SK-N-SH (cell line): ENCODE measurements around the gene NRN1L. TPM values are rescaled to one million over a fixed set of nuclear protein-coding genes. Genes with fewer than 3 reads are reported as not detected.

Source experiments
- CTCF ChIA-PET: fragments of 300-600, 350-600 bp; formaldehyde crosslinking; extraction: SDS; loops from one replicate; lab custom pipeline; 2021; lab: Yijun Ruan, JAX
- POLR2A ChIA-PET: fragments of 350-600 bp; sonication (Branson Sonifier 250); formaldehyde crosslinking; extraction: SDS; loops from one replicate; lab custom pipeline; 2020; ENCODE audit warnings: antibody characterized with exemption, inconsistent platforms; lab: Yijun Ruan, JAX
- DNase-seq: peaks from one replicate; pipeline ENCODE4 v3.0.0; 2012
- H2AFZ ChIP-seq: fragments of 200-600 bp; sonication (generic); 2 replicates; pipeline ENCODE4 v1.8.1; 2016; ENCODE audit warnings: antibody characterized with exemption, mild to moderate bottlenecking, low read depth
- H3F3A ChIP-seq: fragments of 200-600 bp; sonication (generic); replicated peaks from 2 replicates; pipeline ENCODE3; 2016; ENCODE audit warnings: antibody characterized with exemption, mild to moderate bottlenecking; ENCODE audit not compliant: insufficient read depth
- H3K27ac ChIP-seq, 2 experiments: fragments of 200-500 bp in 1 of 2; fragments of 200-600 bp in 1 of 2; sonication (Bioruptor generic) in 1 of 2; sonication (generic), shearing (Covaris generic) in 1 of 2; 2 replicates each; pipeline versions ENCODE4 v1.5.1 to v1.6.1; 2014 to 2016; ENCODE audit warnings: low read depth in 2 of 2, inconsistent platforms in 1 of 2, low read length in 1 of 2, mild to moderate bottlenecking in 1 of 2, mixed read lengths in 1 of 2
- H3K27me3 ChIP-seq: fragments of 200-600 bp; sonication (generic), shearing (Covaris generic); 2 replicates; pipeline ENCODE4 v1.6.1; 2016; ENCODE audit warnings: mixed run types; ENCODE audit not compliant: insufficient read depth
- H3K36me3 ChIP-seq, 2 experiments: fragments of 200-500 bp in 1 of 2; fragments of 200-600 bp in 1 of 2; sonication (Bioruptor generic) in 1 of 2; sonication (generic) in 1 of 2; replicated peaks in 1 of 2; 2 replicates each; pipeline versions ENCODE3 to v1.5.1; 2014 to 2016; ENCODE audit warnings: low read length in 1 of 2, mild to moderate bottlenecking in 1 of 2; ENCODE audit not compliant: insufficient read depth in 2 of 2, control insufficient read depth in 1 of 2
- H3K4me1 ChIP-seq, 2 experiments: fragments of 200-500 bp in 1 of 2; fragments of 200-600 bp in 1 of 2; sonication (Bioruptor generic) in 1 of 2; sonication (generic), shearing (Covaris generic) in 1 of 2; 2 replicates each; pipeline versions ENCODE4 v1.5.1 to v1.6.1; 2014 to 2016; ENCODE audit warnings: low read depth in 1 of 2, low read length in 1 of 2, mixed run types in 1 of 2; ENCODE audit not compliant: insufficient read depth in 2 of 2, control insufficient read depth in 1 of 2
- H3K4me2 ChIP-seq: fragments of 200-600 bp; sonication (generic), shearing (Covaris generic); 2 replicates; pipeline ENCODE4 v1.6.1; 2017; ENCODE audit warnings: mixed run types
- H3K4me3 ChIP-seq, 2 experiments: fragments of 200-500 bp in 1 of 2; fragments of 200-600 bp in 1 of 2; sonication (Bioruptor generic) in 1 of 2; sonication (generic), shearing (Covaris generic) in 1 of 2; 2 replicates each; pipeline versions ENCODE4 v1.5.1 to v1.8.1; 2014 to 2016; ENCODE audit warnings: low read depth in 2 of 2, inconsistent platforms in 1 of 2, low read length in 1 of 2, mild to moderate bottlenecking in 1 of 2, mixed read lengths in 1 of 2, moderate library complexity in 1 of 2
- H3K79me2 ChIP-seq: fragments of 200-600 bp; sonication (generic); 2 replicates; pipeline ENCODE4 v1.8.1; 2017; ENCODE audit warnings: mild to moderate bottlenecking; ENCODE audit not compliant: insufficient read depth
- H3K9ac ChIP-seq: fragments of 200-600 bp; sonication (generic); 2 replicates; pipeline ENCODE4 v1.6.1; 2017; ENCODE audit warnings: mixed run types
- H3K9me2 ChIP-seq: fragments of 200-600 bp; sonication (generic); 2 replicates; pipeline ENCODE4 v1.6.1; 2017; ENCODE audit warnings: mixed run types
- H3K9me3 ChIP-seq: fragments of 200-600 bp; sonication (generic); 2 replicates; pipeline ENCODE4 v1.6.1; 2017; ENCODE audit warnings: mixed run types, mild to moderate bottlenecking, moderate library complexity
- H4K20me1 ChIP-seq: fragments of 200-600 bp; sonication (generic); 2 replicates; pipeline ENCODE4 v1.6.1; 2017; ENCODE audit warnings: mild to moderate bottlenecking, mixed run types; ENCODE audit not compliant: insufficient read depth
- CHD2 ChIP-seq: fragments of 150-350 bp; IDR thresholded peaks from 2 replicates; pipeline ENCODE4 v1.6.1; 2018; ENCODE audit warnings: low read length; ENCODE audit not compliant: partially characterized antibody
- ELF1 ChIP-seq: IDR thresholded peaks from 2 replicates; pipeline ENCODE4 v1.4.0; 2012
- EZH2phosphoT487 ChIP-seq: fragments of 200-600 bp; sonication (generic); IDR thresholded peaks from 2 replicates; pipeline ENCODE4 v1.6.1; 2017; ENCODE audit warnings: low read depth, mixed run types, mild to moderate bottlenecking, antibody characterized with exemption, moderate library complexity, borderline replicate concordance
- FOXJ3 ChIP-seq: sonication (generic); formaldehyde crosslinking; IDR thresholded peaks from 2 replicates; pipeline ENCODE4 v1.5.1; 2020; ENCODE audit warnings: mild to moderate bottlenecking, missing genetic modification reagents
- FOXM1 ChIP-seq: IDR thresholded peaks from 2 replicates; pipeline ENCODE4 v1.4.0; 2012; ENCODE audit warnings: low read depth, mild to moderate bottlenecking
- GABPA ChIP-seq: IDR thresholded peaks from 2 replicates; pipeline ENCODE4 v1.4.0; 2012; ENCODE audit warnings: low read depth, mild to moderate bottlenecking
- GATA2 ChIP-seq: sonication (generic); formaldehyde crosslinking; IDR thresholded peaks from 2 replicates; pipeline ENCODE4 v1.5.0; 2020; ENCODE audit warnings: mild to moderate bottlenecking, missing genetic modification reagents
- MEF2A ChIP-seq: IDR thresholded peaks from 2 replicates; pipeline ENCODE4 v1.4.0; 2012; ENCODE audit warnings: low read depth, borderline replicate concordance
- NFIC ChIP-seq: IDR thresholded peaks from 2 replicates; pipeline ENCODE4 v1.4.0; 2012; ENCODE audit warnings: borderline replicate concordance
- NRF1 ChIP-seq: IDR thresholded peaks from 2 replicates; pipeline ENCODE4 v1.6.1; 2012; ENCODE audit warnings: low read depth, mild to moderate bottlenecking, low read length
- RAD21 ChIP-seq: IDR thresholded peaks from 2 replicates; pipeline ENCODE4 v1.6.1; 2012; ENCODE audit warnings: mild to moderate bottlenecking, low read length
- REST ChIP-seq: IDR thresholded peaks from 2 replicates; pipeline ENCODE4 v1.6.1; 2012; ENCODE audit warnings: mild to moderate bottlenecking, low read depth, low read length, moderate library complexity
- RFX5 ChIP-seq: IDR thresholded peaks from 2 replicates; pipeline ENCODE4 v1.6.1; 2012; ENCODE audit warnings: mild to moderate bottlenecking, improper control_type of control experiment, low read length
- TAF1 ChIP-seq: IDR thresholded peaks from 2 replicates; pipeline ENCODE4 v1.6.1; 2012; ENCODE audit warnings: low read depth, mild to moderate bottlenecking, low read length, moderate library complexity, borderline replicate concordance
- TCF12 ChIP-seq: IDR thresholded peaks from 2 replicates; pipeline ENCODE4 v1.4.0; 2012
- TEAD4 ChIP-seq: IDR thresholded peaks from 2 replicates; pipeline ENCODE4 v1.4.0; 2012; ENCODE audit warnings: mild to moderate bottlenecking, borderline replicate concordance; ENCODE audit not compliant: insufficient read depth
- USF1 ChIP-seq: IDR thresholded peaks from 2 replicates; pipeline ENCODE4 v1.4.0; 2012; ENCODE audit warnings: low read depth, borderline replicate concordance
- YY1 ChIP-seq: IDR thresholded peaks from 2 replicates; pipeline ENCODE4 v1.4.0; 2012; ENCODE audit warnings: low read depth, mild to moderate bottlenecking
- WGBS: methylation state at CpG from one replicate; pipeline ENCODE4 v1.1.6; 2017; ENCODE audit warnings: low lambda C conversion rate; 5-methylcytosine and 5-hydroxymethylcytosine counted together
- polyA plus RNA-seq, 3 experiments: library from polyadenylated mRNA; depleted of rRNA; stranded (reverse); fragments of >200 nt; gene quantifications; 2 replicates each; pipeline ENCODE4 v1.2.3, GENCODE V29; 2012
- TF ChIP-seq, protein P1 (sequence below): fragments of 200-600 bp; sonication (generic); IDR thresholded peaks from 2 replicates; pipeline ENCODE4 v1.6.1; 2017; ENCODE audit warnings: antibody characterized with exemption, mild to moderate bottlenecking, moderate library complexity

The NRN1L gene
- polyA plus RNA-seq, 1 of the 3 experiments (the other 2 are of a cell fraction), result 0.41 TPM

DNA sequence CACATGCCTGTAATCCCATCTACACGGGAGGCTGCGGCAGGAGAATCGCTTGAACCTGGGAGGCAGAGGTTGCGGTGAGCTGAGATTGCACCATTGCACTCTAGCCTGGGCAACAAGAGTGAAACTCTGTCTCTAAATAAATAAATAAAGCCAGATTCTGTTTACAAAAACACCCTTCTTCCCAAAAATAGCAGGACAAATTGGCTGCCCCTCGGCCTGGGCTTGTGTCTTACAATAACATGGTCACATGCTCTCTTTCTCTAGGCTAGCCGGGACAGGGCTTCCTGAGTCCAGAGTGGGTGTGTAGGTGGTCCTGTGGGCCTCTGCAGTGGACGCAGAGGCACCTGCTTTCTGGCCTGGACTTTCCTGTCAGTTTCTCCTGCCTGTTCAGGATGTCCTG lies 15.0 kb upstream of the NRN1L start:
- Histone ChIP-seq H3K36me3 (peaks cover 43 to 54% of the 10 kb centered on the region in 2 experiments), H3K4me1 (peaks cover 8 to 13% of the 10 kb centered on the region in 2 experiments; a peak in 1 of 4 replicates), H3K9ac (no peak overlapping the region), H2AFZ (no peak overlapping the region), H3K4me2 (no peak overlapping the region), H3K27me3 (no peaks in the 10 kb centered on the region)
- WGBS, result 90% methylated on average over 1 of the region's 7 CpGs
- no peak for DNase-seq
- CTCF ChIA-PET, result interaction anchor here (1.0 to 2.9 kb wide), 3 partner anchors 13 to 72 kb away, joined by 3 to 14 read pairs (median 5); no protein-coding TSS in a partner anchor
- TF ChIP-seq TCF12, result no peak
- no peak for TF ChIP-seq NRF1
- no peak for TF ChIP-seq FOXM1
- TF ChIP-seq NFIC, result no peak
- no peak for TF ChIP-seq REST
- no peak for TF ChIP-seq RFX5
- TF ChIP-seq, protein P1, sequence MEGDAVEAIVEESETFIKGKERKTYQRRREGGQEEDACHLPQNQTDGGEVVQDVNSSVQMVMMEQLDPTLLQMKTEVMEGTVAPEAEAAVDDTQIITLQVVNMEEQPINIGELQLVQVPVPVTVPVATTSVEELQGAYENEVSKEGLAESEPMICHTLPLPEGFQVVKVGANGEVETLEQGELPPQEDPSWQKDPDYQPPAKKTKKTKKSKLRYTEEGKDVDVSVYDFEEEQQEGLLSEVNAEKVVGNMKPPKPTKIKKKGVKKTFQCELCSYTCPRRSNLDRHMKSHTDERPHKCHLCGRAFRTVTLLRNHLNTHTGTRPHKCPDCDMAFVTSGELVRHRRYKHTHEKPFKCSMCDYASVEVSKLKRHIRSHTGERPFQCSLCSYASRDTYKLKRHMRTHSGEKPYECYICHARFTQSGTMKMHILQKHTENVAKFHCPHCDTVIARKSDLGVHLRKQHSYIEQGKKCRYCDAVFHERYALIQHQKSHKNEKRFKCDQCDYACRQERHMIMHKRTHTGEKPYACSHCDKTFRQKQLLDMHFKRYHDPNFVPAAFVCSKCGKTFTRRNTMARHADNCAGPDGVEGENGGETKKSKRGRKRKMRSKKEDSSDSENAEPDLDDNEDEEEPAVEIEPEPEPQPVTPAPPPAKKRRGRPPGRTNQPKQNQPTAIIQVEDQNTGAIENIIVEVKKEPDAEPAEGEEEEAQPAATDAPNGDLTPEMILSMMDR, result no peak
- TF ChIP-seq FOXJ3, result no peak
- no peak for TF ChIP-seq YY1
- no peak for TF ChIP-seq ELF1
- no peak for TF ChIP-seq GATA2 (CRISPR knock-in tag)
- TF ChIP-seq CHD2, result no peak
- no peak for TF ChIP-seq TEAD4
- no peak for TF ChIP-seq USF1
- TF ChIP-seq GABPA, result no peak
- TF ChIP-seq EZH2phosphoT487, result no peak
- no peak for TF ChIP-seq TAF1
- no peak for TF ChIP-seq MEF2A
- no peak for TF ChIP-seq RAD21
- TF ChIP-seq, all 33 proteins: peak for 0
- Histone ChIP-seq H3K9me3 (no peaks in the 10 kb centered on the region), H3K27ac (no peak overlapping the region), H4K20me1 (peaks cover 30% of the 10 kb centered on the region), H3K79me2 (peaks cover 58% of the 10 kb centered on the region), H3K9me2 (no peaks in the 10 kb centered on the region), H3K4me3 (no peak overlapping the region), H3F3A (peaks cover 28% of the 10 kb centered on the region)
- POLR2A ChIA-PET, result no interaction called here
